Endothelial cell (in vitro differentiated cells): Measurements from ENCODE around the gene NGF. TPM values are rescaled to one million over a fixed set of nuclear protein-coding genes. Genes with fewer than 3 reads are reported as not detected.

Source experiments
- DNase-seq: peaks from one replicate; pipeline ENCODE4 v3.0.0; 2021; ENCODE audit warnings: low spot score
- H3K27ac Mint-ChIP-seq: one replicate; pipeline ENCODE4 v1.8.0; 2021; ENCODE audit warnings: mixed read lengths, inconsistent platforms; ENCODE audit not compliant: unreplicated experiment
- H3K27me3 Mint-ChIP-seq: one replicate; pipeline ENCODE4 v1.8.0; 2021; ENCODE audit warnings: mild to moderate bottlenecking, moderate library complexity, mixed read lengths, inconsistent platforms; ENCODE audit not compliant: unreplicated experiment
- H3K36me3 Mint-ChIP-seq: one replicate; pipeline ENCODE4 v1.8.0; 2021; ENCODE audit warnings: mild to moderate bottlenecking, low read depth, mixed read lengths, inconsistent platforms; ENCODE audit not compliant: unreplicated experiment
- H3K4me1 Mint-ChIP-seq: one replicate; pipeline ENCODE4 v1.8.0; 2021; ENCODE audit warnings: mild to moderate bottlenecking, mixed read lengths, inconsistent platforms; ENCODE audit not compliant: unreplicated experiment
- H3K4me3 Mint-ChIP-seq: one replicate; pipeline ENCODE4 v1.8.0; 2021; ENCODE audit warnings: mild to moderate bottlenecking, mixed read lengths, inconsistent platforms; ENCODE audit not compliant: unreplicated experiment
- H3K9me3 Mint-ChIP-seq: one replicate; pipeline ENCODE4 v1.8.0; 2021; ENCODE audit warnings: mixed read lengths, inconsistent platforms; ENCODE audit not compliant: unreplicated experiment
- total RNA-seq: library from RNA; stranded (reverse); fragmentation: NEBNext Ultra II Directional; extraction: Animal tissue kit (Norgen Biotek cat#: 25700); gene quantifications from one replicate; pipeline ENCODE4 v1.2.1, GENCODE V29; 2021; ENCODE audit not compliant: unreplicated experiment
- TF ChIP-seq, protein P1 (sequence below): fragments of 200-600 bp; sonication (generic); IDR thresholded peaks from one replicate; pipeline ENCODE4 v1.5.0; 2021; ENCODE audit warnings: antibody characterized with exemption; ENCODE audit not compliant: unreplicated experiment

The NGF gene
- total RNA-seq, 1 donor from 2014 or later, result 0.69 TPM

DNA sequence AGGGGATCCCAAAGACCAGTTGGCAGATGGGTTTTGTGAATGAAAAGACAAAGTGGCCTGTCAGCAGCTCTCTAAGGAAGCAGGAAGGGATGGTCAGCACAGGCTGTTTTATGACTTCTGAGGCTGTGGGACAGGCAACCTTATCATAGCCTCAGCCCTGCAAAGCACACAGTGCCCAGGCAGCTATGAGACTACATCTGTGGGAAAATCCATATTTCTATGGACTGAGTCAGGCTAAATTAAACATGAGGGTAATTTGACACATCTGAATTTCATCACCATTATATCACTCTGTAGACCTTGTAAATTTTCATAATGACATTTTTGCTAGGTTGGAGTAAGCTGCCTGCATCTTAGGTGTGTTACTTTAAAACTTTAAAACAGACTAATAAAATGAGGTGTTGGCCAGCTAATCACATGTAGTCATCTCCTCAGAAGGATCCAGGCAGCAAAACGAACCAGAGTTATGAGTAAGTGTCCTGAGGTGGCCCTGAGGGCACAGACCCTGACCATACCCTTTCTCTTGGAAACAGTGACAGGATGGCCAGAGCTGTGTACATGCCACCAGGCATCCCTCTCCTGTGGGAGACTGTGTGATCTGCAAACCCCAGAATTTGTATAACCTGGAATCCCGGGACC is 14.6 kb downstream of the NGF start:
- Mint-ChIP-seq H3K36me3 (no peaks in the 10 kb centered on the region), H3K4me1 (peaks cover 11% of the 10 kb centered on the region), H3K9me3 (no peaks in the 10 kb centered on the region), H3K4me3 (no peak overlapping the region), H3K27me3 (peaks cover 3% of the 10 kb centered on the region), H3K27ac (no peak overlapping the region)
- TF ChIP-seq, protein P1, sequence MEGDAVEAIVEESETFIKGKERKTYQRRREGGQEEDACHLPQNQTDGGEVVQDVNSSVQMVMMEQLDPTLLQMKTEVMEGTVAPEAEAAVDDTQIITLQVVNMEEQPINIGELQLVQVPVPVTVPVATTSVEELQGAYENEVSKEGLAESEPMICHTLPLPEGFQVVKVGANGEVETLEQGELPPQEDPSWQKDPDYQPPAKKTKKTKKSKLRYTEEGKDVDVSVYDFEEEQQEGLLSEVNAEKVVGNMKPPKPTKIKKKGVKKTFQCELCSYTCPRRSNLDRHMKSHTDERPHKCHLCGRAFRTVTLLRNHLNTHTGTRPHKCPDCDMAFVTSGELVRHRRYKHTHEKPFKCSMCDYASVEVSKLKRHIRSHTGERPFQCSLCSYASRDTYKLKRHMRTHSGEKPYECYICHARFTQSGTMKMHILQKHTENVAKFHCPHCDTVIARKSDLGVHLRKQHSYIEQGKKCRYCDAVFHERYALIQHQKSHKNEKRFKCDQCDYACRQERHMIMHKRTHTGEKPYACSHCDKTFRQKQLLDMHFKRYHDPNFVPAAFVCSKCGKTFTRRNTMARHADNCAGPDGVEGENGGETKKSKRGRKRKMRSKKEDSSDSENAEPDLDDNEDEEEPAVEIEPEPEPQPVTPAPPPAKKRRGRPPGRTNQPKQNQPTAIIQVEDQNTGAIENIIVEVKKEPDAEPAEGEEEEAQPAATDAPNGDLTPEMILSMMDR, result no peak
- no peak for DNase-seq

DNA sequence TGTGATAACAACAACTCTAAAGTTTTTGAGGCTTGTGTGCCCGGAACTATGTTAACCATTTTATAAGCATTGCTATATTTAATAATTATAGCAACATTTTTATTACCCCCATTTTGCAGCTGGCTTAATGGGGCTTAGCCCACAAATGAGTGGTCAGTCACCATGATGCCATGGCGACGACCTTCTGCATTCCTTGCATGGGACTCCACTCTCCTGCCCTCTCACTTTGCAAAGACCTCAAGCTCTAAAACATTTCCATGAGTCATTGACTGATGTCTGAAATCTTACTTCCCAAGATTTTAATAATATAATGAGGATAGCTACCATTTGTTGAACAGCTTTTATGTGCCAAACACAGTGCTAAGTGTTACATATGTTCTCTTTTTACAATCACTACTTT is 15.4 kb downstream of the NGF start:
- TF ChIP-seq, protein P1, result no peak
- no peak for DNase-seq
- Mint-ChIP-seq H3K27ac (no peak overlapping the region), H3K27me3 (peaks cover 5% of the 10 kb centered on the region), H3K4me1 (peaks cover 7% of the 10 kb centered on the region), H3K4me3 (no peak overlapping the region), H3K36me3 (no peaks in the 10 kb centered on the region), H3K9me3 (no peaks in the 10 kb centered on the region)

DNA sequence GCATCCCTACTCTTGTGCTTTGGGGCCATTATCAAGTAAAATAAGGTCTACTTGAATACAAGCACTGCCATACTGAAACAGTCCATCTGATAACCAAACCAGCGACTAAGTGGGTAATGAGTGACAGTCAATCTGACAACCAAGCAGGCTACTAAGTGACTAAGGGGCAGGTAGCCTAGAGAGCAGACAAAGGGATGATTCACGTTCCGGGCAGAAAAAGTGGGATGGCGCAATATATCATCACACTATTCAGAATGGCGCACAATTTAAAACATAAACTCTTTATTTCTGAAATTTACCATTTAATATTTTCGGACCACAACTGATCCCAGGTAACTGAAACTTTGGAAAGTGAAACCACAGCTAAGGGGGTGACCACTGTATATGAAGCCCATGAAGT is 17.7 kb downstream of the NGF start:
- no peaks in the 10 kb centered on the region for H3K9me3 Mint-ChIP-seq
- H3K36me3 Mint-ChIP-seq, result no peaks in the 10 kb centered on the region
- TF ChIP-seq, protein P1, result no peak
- H3K27me3 Mint-ChIP-seq, result peaks cover 3% of the 10 kb centered on the region
- no peak overlapping the region for H3K4me3 Mint-ChIP-seq
- DNase-seq, result no peak
- H3K27ac Mint-ChIP-seq, result no peak overlapping the region
- no peaks in the 10 kb centered on the region for H3K4me1 Mint-ChIP-seq

DNA sequence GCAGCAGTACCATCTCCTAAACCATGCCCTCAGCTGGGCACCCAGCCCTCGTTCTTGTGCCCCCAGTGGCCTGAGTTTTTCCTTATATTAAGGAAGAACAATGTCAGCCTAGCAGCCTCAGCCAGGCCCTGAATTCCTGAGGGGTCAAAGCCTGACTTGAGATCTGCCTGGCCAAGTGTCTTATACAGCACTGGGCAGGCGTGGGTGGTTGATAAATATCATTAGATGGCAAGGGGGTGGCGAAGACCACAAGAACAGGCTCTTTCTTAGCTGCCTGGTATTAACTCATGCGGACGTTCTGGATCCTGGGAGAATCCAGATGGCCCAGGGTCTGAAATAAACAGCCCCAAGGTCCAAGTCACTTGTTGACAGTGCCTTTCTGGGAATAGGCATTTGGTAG is 18.3 kb downstream of the NGF start:
- Mint-ChIP-seq H3K27me3 (peaks cover 3% of the 10 kb centered on the region), H3K4me1 (peaks cover 1% of the 10 kb centered on the region), H3K36me3 (no peaks in the 10 kb centered on the region), H3K9me3 (no peaks in the 10 kb centered on the region), H3K27ac (no peak overlapping the region), H3K4me3 (no peak overlapping the region)
- DNase-seq, result no peak
- TF ChIP-seq, protein P1, result no peak

DNA sequence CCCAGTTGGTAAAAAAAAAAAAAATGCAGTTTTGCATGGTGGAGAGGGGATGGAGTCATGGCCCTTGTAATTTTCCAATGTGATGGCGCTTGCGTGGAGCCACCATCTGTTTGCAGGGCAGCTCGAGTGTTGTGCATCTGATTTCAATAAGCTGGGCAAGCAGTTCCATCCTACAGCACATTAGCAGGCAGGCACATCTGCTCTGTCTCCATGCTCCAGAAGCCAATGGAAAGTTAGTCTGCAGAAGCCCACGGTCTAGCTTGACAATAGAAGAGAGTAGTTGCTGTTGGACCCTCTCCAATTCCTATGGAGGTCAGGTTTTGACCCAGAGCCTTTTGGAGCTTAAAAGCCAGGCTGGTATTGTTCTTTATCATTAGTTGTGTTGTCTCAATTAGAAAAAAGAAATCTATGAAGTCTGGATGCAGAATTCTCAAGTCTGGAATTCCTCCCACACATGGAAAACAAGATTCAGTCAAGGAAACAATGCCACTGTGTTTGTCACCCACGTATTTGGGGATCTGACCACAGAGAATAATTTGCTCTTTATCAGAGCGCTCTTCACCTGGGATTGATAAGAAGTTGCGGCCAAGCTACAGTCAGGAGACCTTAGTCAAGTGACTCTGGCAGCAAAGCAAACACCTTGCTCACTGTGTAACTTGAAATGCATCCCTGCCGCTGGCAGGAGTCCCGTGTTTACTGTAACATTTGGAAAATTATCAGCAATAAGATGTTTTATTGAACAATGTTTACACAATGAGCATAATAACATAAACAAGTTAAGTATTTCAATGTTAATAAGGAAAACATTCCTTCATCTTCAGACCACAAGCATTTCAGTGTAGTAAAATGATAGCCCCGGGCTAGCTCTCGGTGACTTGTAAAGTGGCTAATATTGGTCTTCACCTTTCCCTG is 20.7 kb downstream of the NGF start:
- H3K4me3 Mint-ChIP-seq, result no peak overlapping the region
- H3K27me3 Mint-ChIP-seq, result peaks cover 3% of the 10 kb centered on the region
- TF ChIP-seq, protein P1, result no peak
- no peaks in the 10 kb centered on the region for H3K9me3 Mint-ChIP-seq
- H3K4me1 Mint-ChIP-seq, result peaks cover 2% of the 10 kb centered on the region
- DNase-seq, result no peak
- H3K27ac Mint-ChIP-seq, result no peak overlapping the region
- H3K36me3 Mint-ChIP-seq, result no peaks in the 10 kb centered on the region
